Measurements from ENCODE around the gene TRIM65. TPM values are rescaled to one million over a fixed set of nuclear protein-coding genes. Genes with fewer than 3 reads are reported as not detected.
"Not testable (repeated sequence)": the region's sequence is repeated elsewhere in the genome, so short reads cannot be mapped to it uniquely, and the experiment has no call there.

Gene TRIM65
- total RNA-seq, 2 donors from 2014 or later, result 19.8 to 23.6 TPM

DNA sequence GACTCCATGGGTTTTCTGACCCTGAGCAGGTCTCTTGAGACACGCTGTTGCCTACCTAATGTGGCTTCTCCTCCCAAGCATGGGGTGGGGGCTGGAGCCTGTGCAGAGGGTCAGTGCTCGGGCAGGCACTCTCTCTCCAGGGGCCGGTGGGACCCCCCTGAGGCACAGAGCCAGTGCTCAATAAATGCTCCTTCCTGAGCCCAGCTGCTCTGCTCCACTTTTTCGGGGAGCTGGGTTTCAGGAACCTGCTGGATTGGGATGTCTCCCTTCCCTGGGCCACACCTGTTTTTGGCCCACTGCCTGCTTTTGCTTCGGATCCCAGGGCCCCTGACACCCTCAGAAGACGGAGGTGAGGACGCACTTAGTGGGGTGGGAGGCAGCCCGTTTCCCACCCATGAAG, 1.3 kb upstream of the TRIM65 start:
- no peaks in the 10 kb centered on the region for H3K36me3 Mint-ChIP-seq (ENCODE audit: low read depth)
- DNase-seq, result no peak
- H3K4me1 Mint-ChIP-seq, result peaks cover 21% of the 10 kb centered on the region
- peak overlapping the region; percentile 59 for H3K27ac Mint-ChIP-seq
- H3K9me3 ChIP-seq (ENCODE audit: control insufficient read depth, low read length, poor library complexity, severe bottlenecking), result no peaks in the 10 kb centered on the region
- H3K27me3 Mint-ChIP-seq, result no peaks in the 10 kb centered on the region
- ATAC-seq, result no peak
- H3K4me3 Mint-ChIP-seq, result peak overlapping the region; percentile 75

DNA sequence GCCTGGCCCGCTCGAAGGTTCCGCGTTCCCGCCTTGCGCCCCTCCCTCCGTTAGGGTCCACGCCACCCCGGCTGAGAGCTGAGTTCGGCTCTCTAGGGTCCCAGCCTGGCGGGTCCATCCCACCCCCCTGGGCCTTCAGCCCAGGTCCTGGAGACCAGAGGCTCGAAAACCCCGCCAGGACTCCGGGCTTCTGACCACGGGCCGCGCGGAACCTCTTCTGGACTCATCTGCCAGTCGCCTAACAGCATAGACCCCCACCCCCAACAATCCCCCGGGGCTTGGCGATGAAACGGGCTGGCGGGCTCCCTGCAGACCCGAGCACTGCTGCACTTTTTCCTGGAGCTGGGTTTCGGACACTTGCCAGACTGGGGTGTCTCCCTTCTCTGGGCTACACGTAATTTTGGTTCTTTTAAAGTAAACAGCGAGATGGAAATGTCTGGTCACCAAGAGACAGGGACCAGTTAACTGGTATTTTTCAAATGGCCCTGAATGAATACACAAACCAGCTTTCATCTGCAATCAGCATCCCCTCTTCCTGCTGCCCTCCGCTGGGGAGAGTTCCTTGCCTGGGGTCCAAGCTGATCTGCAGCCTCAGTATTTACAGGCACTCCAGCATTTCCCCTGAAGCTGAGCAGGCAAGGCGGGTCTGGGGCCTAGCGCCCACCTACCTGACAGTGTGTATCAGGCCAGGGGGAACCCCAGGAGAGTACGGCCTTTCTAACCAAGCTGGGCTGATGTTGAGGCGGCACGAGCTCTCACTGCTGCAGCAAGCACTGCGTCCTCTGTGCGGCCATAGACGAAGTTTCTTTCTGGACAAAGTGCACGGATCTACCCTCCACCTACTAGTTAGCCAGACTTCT, 639 bp upstream of the TRIM65 start:
- Mint-ChIP-seq H3K4me1 (peaks cover 21% of the 10 kb centered on the region), H3K27me3 (no peaks in the 10 kb centered on the region), H3K27ac (peak overlapping the region; percentile 59), H3K4me3 (peak overlapping the region; percentile 75), H3K36me3 (ENCODE audit: low read depth) (no peaks in the 10 kb centered on the region)
- no peaks in the 10 kb centered on the region for H3K9me3 ChIP-seq (ENCODE audit: control insufficient read depth, low read length, poor library complexity, severe bottlenecking)
- DNase-seq (no peak), ATAC-seq (no peak)

DNA sequence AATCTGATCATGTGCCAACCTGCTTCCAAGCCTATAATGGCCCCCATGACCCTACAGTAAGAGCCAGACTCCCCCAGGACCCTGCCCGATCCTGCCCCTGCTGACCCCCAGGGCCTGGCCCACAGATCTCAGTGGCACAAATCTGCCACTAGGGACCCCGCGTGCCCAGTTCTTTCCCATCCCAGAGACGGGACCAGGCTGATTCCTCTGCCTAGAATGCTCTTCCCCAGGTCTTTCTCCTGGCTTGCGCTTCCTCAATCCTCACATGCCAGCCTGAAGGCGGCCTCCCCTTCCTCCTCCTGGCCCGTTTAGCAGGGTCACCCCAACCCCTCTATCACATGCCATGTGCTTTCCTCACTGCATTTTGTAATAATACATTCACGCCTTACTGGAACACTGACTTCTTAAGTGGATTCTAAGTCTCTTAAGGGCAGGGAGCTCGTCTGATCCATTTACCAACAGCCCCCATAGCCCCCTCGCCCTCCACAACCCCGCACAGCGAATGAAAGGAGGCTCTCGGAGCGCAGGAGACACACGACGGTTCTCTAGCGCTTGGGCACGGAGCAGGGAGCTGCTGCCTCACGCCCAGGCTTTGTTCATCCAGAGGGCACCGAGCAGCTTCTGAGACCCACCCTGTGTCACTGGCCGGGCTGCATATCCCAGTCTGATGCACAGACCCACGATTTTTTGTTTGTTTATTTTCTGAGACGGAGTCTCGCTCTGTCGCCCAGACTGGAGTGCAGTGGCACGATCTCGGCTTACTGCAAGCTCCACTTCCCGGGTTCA, 1.2 kb downstream of the TRIM65 start:
- Mint-ChIP-seq H3K4me3 (peak overlapping the region; percentile 89), H3K27me3 (no peaks in the 10 kb centered on the region), H3K27ac (peak overlapping the region; percentile 88), H3K36me3 (ENCODE audit: low read depth) (no peaks in the 10 kb centered on the region), H3K4me1 (peaks cover 21% of the 10 kb centered on the region)
- peak; percentile 5 for ATAC-seq
- DNase-seq, result no peak
- no peaks in the 10 kb centered on the region for H3K9me3 ChIP-seq (ENCODE audit: control insufficient read depth, low read length, poor library complexity, severe bottlenecking)

GRCh38 chr17:75894049-75894733, 2.6 kb downstream of the TRIM65 start:
- H3K27ac Mint-ChIP-seq, result peak overlapping the region; percentile 76
- peaks cover 21% of the 10 kb centered on the region for H3K4me1 Mint-ChIP-seq
- no peaks in the 10 kb centered on the region for H3K27me3 Mint-ChIP-seq
- ATAC-seq (no peak), DNase-seq (no peak)
- peak overlapping the region; percentile 7 for H3K4me3 Mint-ChIP-seq
- H3K36me3 Mint-ChIP-seq (ENCODE audit: low read depth), result no peaks in the 10 kb centered on the region
- H3K9me3 ChIP-seq (ENCODE audit: control insufficient read depth, low read length, poor library complexity, severe bottlenecking), result no peaks in the 10 kb centered on the region

DNA sequence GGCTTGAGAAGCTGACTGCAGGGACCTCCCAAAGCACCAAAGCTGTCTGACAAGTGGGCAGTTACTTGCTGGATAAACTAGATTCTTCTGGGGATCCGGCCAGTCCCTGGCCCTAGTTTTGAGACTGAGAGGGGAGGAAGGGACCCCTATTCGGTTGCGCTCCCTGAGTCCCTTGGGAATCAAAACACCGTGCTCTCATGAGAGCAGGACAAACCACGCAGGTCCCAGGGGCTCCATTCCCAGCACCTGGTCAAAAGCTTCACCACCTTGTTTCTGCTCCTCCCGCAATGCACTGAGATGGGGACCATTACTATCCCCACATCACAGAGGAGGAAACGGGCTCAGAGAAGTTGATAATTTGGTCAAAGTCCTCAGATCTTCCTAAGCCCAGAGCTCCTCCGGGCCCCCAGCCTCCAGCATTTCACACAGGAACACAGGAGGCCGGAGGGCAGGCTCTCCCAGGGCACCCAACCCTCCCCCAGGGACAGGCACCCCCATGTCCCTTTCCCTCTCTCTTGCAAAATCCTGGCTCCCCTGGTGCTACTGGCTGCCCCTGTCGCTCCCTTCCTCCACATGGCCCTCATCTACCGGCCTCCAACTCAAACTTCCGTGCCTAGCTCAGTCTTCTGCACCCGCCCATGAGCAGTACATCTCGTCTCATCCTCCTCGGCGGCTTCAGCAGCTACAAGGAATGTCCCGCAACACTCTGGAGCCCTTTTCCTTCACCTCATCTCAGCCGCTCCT, 3.3 kb downstream of the TRIM65 start:
- ATAC-seq (no peak), DNase-seq (no peak)
- peak overlapping the region; percentile 76 for H3K27ac Mint-ChIP-seq
- no peaks in the 10 kb centered on the region for H3K36me3 Mint-ChIP-seq (ENCODE audit: low read depth)
- H3K9me3 ChIP-seq (ENCODE audit: control insufficient read depth, low read length, poor library complexity, severe bottlenecking), result no peaks in the 10 kb centered on the region
- H3K27me3 Mint-ChIP-seq, result no peaks in the 10 kb centered on the region
- H3K4me1 Mint-ChIP-seq, result peaks cover 21% of the 10 kb centered on the region
- H3K4me3 Mint-ChIP-seq, result no peak overlapping the region

DNA sequence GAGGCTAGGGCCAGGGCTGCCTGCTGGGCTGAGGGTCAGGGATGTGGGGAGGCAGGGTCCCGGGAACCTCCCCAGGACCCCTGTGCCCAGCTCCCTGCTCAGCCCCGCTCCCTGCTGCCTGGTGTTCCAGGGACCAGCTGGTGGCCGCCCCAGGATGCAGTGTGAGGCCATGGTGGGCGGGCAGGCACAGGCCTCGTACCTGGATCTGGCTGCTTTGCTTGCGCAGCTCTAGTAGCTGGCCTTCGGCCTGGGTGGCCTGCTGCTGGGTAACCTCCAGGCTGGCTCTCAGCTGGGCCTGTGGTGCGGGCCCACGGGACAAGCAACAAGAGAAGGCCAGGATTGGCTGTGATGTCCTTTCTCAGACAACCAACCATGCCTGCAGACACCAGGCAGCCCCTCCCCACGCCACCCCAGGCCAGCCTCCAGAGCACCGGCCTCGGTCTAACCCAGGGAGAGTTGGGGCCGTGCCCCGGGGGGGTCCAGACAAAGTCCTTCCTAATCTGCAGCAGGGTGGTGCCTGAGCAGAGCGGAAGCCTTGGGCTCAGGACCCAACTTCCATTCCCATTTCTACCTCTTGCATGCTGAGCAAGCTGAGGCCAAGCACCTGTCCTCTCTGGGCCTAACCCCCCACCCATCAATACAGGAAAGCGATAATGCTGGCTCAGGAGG, 4.1 kb downstream of the TRIM65 start:
- Mint-ChIP-seq H3K27ac (no peak overlapping the region), H3K27me3 (no peaks in the 10 kb centered on the region), H3K4me3 (no peak overlapping the region), H3K4me1 (peaks cover 21% of the 10 kb centered on the region), H3K36me3 (ENCODE audit: low read depth) (no peaks in the 10 kb centered on the region)
- no peak for DNase-seq
- no peak for ATAC-seq
- no peaks in the 10 kb centered on the region for H3K9me3 ChIP-seq (ENCODE audit: control insufficient read depth, low read length, poor library complexity, severe bottlenecking)

- ATAC-seq (no peak), DNase-seq (no peak)
- H3K27ac Mint-ChIP-seq, result no peak overlapping the region
- H3K9me3 ChIP-seq (ENCODE audit: control insufficient read depth, low read length, poor library complexity, severe bottlenecking), result no peaks in the 10 kb centered on the region
- no peaks in the 10 kb centered on the region for H3K27me3 Mint-ChIP-seq
- H3K36me3 Mint-ChIP-seq (ENCODE audit: low read depth), result no peaks in the 10 kb centered on the region
- no peak overlapping the region for H3K4me3 Mint-ChIP-seq
- peaks cover 21% of the 10 kb centered on the region for H3K4me1 Mint-ChIP-seq
Measured at GRCh38 chr17:75891605-75892555, 4.9 kb downstream of the TRIM65 start.

- no peaks in the 10 kb centered on the region for H3K9me3 ChIP-seq (ENCODE audit: control insufficient read depth, low read length, poor library complexity, severe bottlenecking)
- ATAC-seq, result no peak
- H3K27ac Mint-ChIP-seq, result no peak overlapping the region
- peaks cover 21% of the 10 kb centered on the region for H3K4me1 Mint-ChIP-seq
- no peaks in the 10 kb centered on the region for H3K36me3 Mint-ChIP-seq (ENCODE audit: low read depth)
- no peak for DNase-seq
- H3K4me3 Mint-ChIP-seq, result no peak overlapping the region
- H3K27me3 Mint-ChIP-seq, result no peaks in the 10 kb centered on the region
Measured at GRCh38 chr17:75891022-75891604, 5.6 kb downstream of the TRIM65 start.

DNA sequence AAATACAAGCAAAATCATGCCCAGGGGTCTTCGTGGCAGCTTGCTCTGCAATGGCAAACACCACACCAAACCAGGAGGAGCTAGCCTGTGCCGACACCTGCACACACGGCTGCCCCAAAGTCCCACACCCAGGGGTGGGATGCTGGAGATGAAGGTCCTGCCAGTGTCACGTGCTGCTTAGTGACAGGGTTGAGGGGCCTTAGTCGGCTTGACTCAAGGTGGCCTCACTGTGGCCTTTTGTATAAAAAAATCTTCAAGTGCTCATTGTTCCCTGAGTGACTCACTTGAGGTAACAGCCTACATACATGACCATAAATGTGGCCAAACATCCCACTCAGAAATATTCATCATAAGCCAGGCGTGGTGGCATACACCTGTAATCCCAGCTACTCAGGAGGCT, 7.3 kb downstream of the TRIM65 start:
- no peak for DNase-seq
- no peaks in the 10 kb centered on the region for H3K36me3 Mint-ChIP-seq (ENCODE audit: low read depth)
- no peaks in the 10 kb centered on the region for H3K9me3 ChIP-seq (ENCODE audit: control insufficient read depth, low read length, poor library complexity, severe bottlenecking)
- peaks cover 13% of the 10 kb centered on the region for H3K4me1 Mint-ChIP-seq
- no peak for ATAC-seq
- peak overlapping the region; percentile 4 for H3K27ac Mint-ChIP-seq
- no peak overlapping the region for H3K4me3 Mint-ChIP-seq
- no peaks in the 10 kb centered on the region for H3K27me3 Mint-ChIP-seq

GRCh38 chr17:75888484-75888883, 8.3 kb downstream of the TRIM65 start:
- no peaks in the 10 kb centered on the region for H3K9me3 ChIP-seq (ENCODE audit: control insufficient read depth, low read length, poor library complexity, severe bottlenecking)
- no peak overlapping the region for H3K27ac Mint-ChIP-seq
- H3K4me3 Mint-ChIP-seq, result no peak overlapping the region
- no peaks in the 10 kb centered on the region for H3K27me3 Mint-ChIP-seq
- H3K4me1 Mint-ChIP-seq, result peaks cover 5% of the 10 kb centered on the region
- ATAC-seq (no peak), DNase-seq (no peak)
- no peaks in the 10 kb centered on the region for H3K36me3 Mint-ChIP-seq (ENCODE audit: low read depth)

DNA sequence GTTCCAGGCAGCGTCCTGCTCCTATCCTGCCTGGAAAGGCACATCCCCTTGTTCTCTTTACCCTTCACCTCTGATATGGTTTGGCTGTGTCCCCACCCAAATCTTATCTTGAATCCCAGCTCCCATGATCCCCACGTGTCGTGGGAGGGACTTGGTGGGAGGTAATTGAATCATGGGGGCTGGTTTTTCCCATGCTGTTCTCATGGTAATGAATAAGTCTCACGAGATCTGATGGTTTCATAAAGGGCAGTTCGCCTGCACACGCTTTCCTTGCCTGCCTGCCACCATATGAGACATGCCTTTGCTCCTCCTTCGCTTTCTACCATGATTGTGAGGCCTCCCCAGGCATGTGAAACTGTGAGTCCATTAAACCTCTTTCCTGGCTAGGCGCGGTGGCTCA, 10.9 kb downstream of the TRIM65 start:
- not testable (repeated sequence) for ATAC-seq

More for the DNA sequence above, 10.9 kb downstream of the TRIM65 start:
- H3K27ac Mint-ChIP-seq; H3K4me1 Mint-ChIP-seq; H3K36me3 Mint-ChIP-seq (ENCODE audit: low read depth); H3K9me3 ChIP-seq (ENCODE audit: control insufficient read depth, low read length, poor library complexity, severe bottlenecking); H3K4me3 Mint-ChIP-seq; H3K27me3 Mint-ChIP-seq; DNase-seq: not testable (repeated sequence)

Measured in T-helper 17 cell (primary cell).